Spleen (tissue), 11 donors: ENCODE results near the gene LGALS3. TPM values are rescaled to one million over a fixed set of nuclear protein-coding genes. Genes with fewer than 3 reads are reported as not detected.
A peak's percentile ranks its signal among the peaks of the same experiment; 100 is the strongest.

Source experiments
- DNase-seq: peaks from one replicate; pipeline ENCODE4 v3.0.0-alpha.2; 2020
- H3K27ac ChIP-seq, 8 donors: fragments of 200-600 bp; sonication (generic) in 7 of 8; 1 replicate in 4 of 8; 2 replicates in 4 of 8; pipeline versions ENCODE4 v1.5.0 to v1.8.0; 2016 to 2021; ENCODE audit warnings: inconsistent platforms in 4 of 8, mild to moderate bottlenecking in 4 of 8, moderate library complexity in 1 of 8
- H3K27me3 ChIP-seq, 7 donors: fragments of 200-600 bp; sonication (generic) in 6 of 7; replicated peaks in 1 of 7; 1 replicate in 4 of 7; 2 replicates in 3 of 7; pipeline versions ENCODE4 v1.5.0 to v1.8.0; 2016 to 2021; ENCODE audit warnings: inconsistent platforms in 3 of 7, mild to moderate bottlenecking in 1 of 7
- H3K36me3 ChIP-seq, 6 donors: fragments of 200-600 bp; sonication (generic) in 5 of 6; 1 replicate in 4 of 6; 2 replicates in 2 of 6; pipeline versions ENCODE4 v1.5.0 to v1.8.0; 2016 to 2021; ENCODE audit warnings: inconsistent platforms in 2 of 6
- H3K4me1 ChIP-seq, 6 donors: fragments of 200-600 bp; sonication (generic) in 5 of 6; 1 replicate in 3 of 6; 2 replicates in 3 of 6; pipeline versions ENCODE4 v1.5.0 to v1.8.0; 2016 to 2021; ENCODE audit warnings: inconsistent platforms in 3 of 6
- H3K4me3 ChIP-seq, 8 donors: fragments of 200-600 bp; sonication (generic) in 7 of 8; 1 replicate in 4 of 8; 2 replicates in 4 of 8; pipeline versions ENCODE4 v1.5.0 to v1.8.0; 2016 to 2021; ENCODE audit warnings: inconsistent platforms in 4 of 8, mild to moderate bottlenecking in 4 of 8, moderate library complexity in 2 of 8
- H3K9me3 ChIP-seq, 8 donors: fragments of 200-600 bp; sonication (generic) in 7 of 8; 1 replicate in 4 of 8; 2 replicates in 4 of 8; pipeline versions ENCODE4 v1.5.0 to v1.8.0; 2016 to 2021; ENCODE audit warnings: inconsistent platforms in 4 of 8
- CTCF ChIP-seq, 11 experiments: fragments of 200-600 bp in 7 of 11; fragments of 450-650 bp in 4 of 11; sonication (generic) in 4 of 11; IDR thresholded peaks in 8 of 11; conservative IDR thresholded peaks in 3 of 11; 1 replicate in 7 of 11; 2 replicates in 4 of 11; pipeline versions ENCODE4 v1.4.0 to v1.8.0; 2016 to 2021; ENCODE audit warnings: antibody characterized with exemption in 11 of 11, inconsistent platforms in 4 of 11, mild to moderate bottlenecking in 1 of 11
- POLR2A ChIP-seq, 3 donors: fragments of 450-650 bp; IDR thresholded peaks; one replicate each; pipeline ENCODE4 v1.5.1; 2017; ENCODE audit warnings: antibody characterized with exemption in 3 of 3, mild to moderate bottlenecking in 1 of 3
- POLR2AphosphoS5 ChIP-seq, 3 donors: sonication (generic); formaldehyde crosslinking; IDR thresholded peaks; one replicate each; pipeline ENCODE4 v1.5.1; 2017; ENCODE audit warnings: antibody characterized with exemption in 3 of 3
- WGBS, 5 donors: extraction: QIAGEN DNeasy Blood & Tissue Kit in 3 of 5; methylation state at CpG; one replicate each; pipeline versions ENCODE4 v1.1.5 to v1.1.7; 2013 to 2018; 5-methylcytosine and 5-hydroxymethylcytosine counted together
- intact Hi-C: fragments of 100-400 bp; cut with DNase I; formaldehyde crosslinking; loops from one replicate; pipeline ENCODE4 v1.15.0; 2023; ENCODE audit warnings: low total_unique reads
- polyA plus RNA-seq, 3 donors: library from polyadenylated mRNA; stranded (reverse); fragments of 200-250 nt; gene quantifications; one replicate each; pipeline ENCODE4 v1.2.1, GENCODE V29; 2013
- total RNA-seq, 7 donors: library from RNA; depleted of rRNA in 3 of 7; stranded (reverse); fragments of >200 nt in 3 of 7; fragmentation: NEBNext Ultra II Directional in 4 of 7; extraction: Animal tissue kit (Norgen Biotek cat#: 25700) in 4 of 7; gene quantifications; one replicate each; pipeline versions ENCODE4 v1.1.0 to v1.2.1, GENCODE V29; 2016 to 2021
- donor health status: healthy with polysubstance abuse.
- donor health status: DM: no; HTN: no; CAD: no; lungs with moderate emphysema.
- donor health status: DM: no; HTN: no; CAD: no.
- donor health status: Bipolar disorder and iron deficiency.
- donor health status: healthy.
- donor health status: DM: no; HTN: no; CAD: no.
- donor health status: DM: yes; HTN: yes; CAD: no.

LGALS3 gene
- total and polyA plus RNA-seq, 10 donors: 37.4 to 201 (median 60.8) TPM

GRCh38 chr14:55158412-55158811 lies 29.4 kb downstream of the LGALS3 start:
- Histone ChIP-seq H3K27ac (no peak overlapping the region), H3K4me1 (peaks cover 0 to 9% (median 0%) of the 10 kb centered on the region in 6 donors), H3K4me3 (no peak overlapping the region), H3K36me3 (peaks cover 0 to 22% (median 0%) of the 10 kb centered on the region in 6 donors), H3K9me3 (no peaks in the 10 kb centered on the region), H3K27me3 (no peaks in the 10 kb centered on the region)
- TF ChIP-seq CTCF (IDR thresholded peaks at IDR 0.05 in 8 of 11, conservative IDR thresholded peaks at IDR 0.05 in 3 of 11) (no peak), POLR2AphosphoS5 (IDR thresholded peaks at IDR 0.05) (no peak), POLR2A (IDR thresholded peaks at IDR 0.05) (no peak)
- 56 to 74% (median 63%) methylated on average over 3 of the region's 3 CpGs for WGBS, 5 donors
- no peak for DNase-seq
- intact Hi-C loops: loop anchor here (2.0 kb wide), 1 partner anchor 70 kb away; no protein-coding TSS in a partner anchor

GRCh38 chr14:55160989-55161388 lies 31.9 kb downstream of the LGALS3 start:
- TF ChIP-seq POLR2A (IDR thresholded peaks at IDR 0.05): no peak
- TF ChIP-seq POLR2AphosphoS5 (IDR thresholded peaks at IDR 0.05): no peak
- peak; percentile 46 to 75 (median 62) for TF ChIP-seq CTCF (IDR thresholded peaks at IDR 0.05 in 8 of 11, conservative IDR thresholded peaks at IDR 0.05 in 3 of 11)
- no peak overlapping the region for H3K27ac ChIP-seq

GRCh38 chr14:55170526-55170925 lies 41.5 kb downstream of the LGALS3 start:
- TF ChIP-seq POLR2A (IDR thresholded peaks at IDR 0.05) (no peak), POLR2AphosphoS5 (IDR thresholded peaks at IDR 0.05) (no peak), CTCF (IDR thresholded peaks at IDR 0.05 in 8 of 11, conservative IDR thresholded peaks at IDR 0.05 in 3 of 11) (no peak)
- H3K27me3 ChIP-seq: no peaks in the 10 kb centered on the region
- no peaks in the 10 kb centered on the region for H3K9me3 ChIP-seq
- peaks cover 0 to 60% (median 0%) of the 10 kb centered on the region in 6 donors for H3K36me3 ChIP-seq
- 78 to 86% (median 80%) methylated on average over 2 of the region's 2 CpGs for WGBS, 5 donors
- no peak overlapping the region for H3K27ac ChIP-seq
- no peak for DNase-seq
- H3K4me3 ChIP-seq: no peak overlapping the region
- no peaks in the 10 kb centered on the region for H3K4me1 ChIP-seq
- intact Hi-C loops: no loop called here

More at GRCh38 chr14:55160989-55161388, 31.9 kb downstream of the LGALS3 start:
- Histone ChIP-seq H3K4me3 (no peak overlapping the region), H3K27me3 (no peaks in the 10 kb centered on the region), H3K4me1 (peaks cover 0 to 9% (median 0%) of the 10 kb centered on the region in 6 donors), H3K36me3 (peaks cover 0 to 18% (median 0%) of the 10 kb centered on the region in 6 donors), H3K9me3 (no peaks in the 10 kb centered on the region)
- DNase-seq: no peak
- intact Hi-C loops: no loop called here

- Histone ChIP-seq H3K36me3 (peaks cover 0 to 66% (median 0%) of the 10 kb centered on the region in 6 donors), H3K9me3 (no peaks in the 10 kb centered on the region), H3K4me1 (no peaks in the 10 kb centered on the region), H3K27me3 (no peaks in the 10 kb centered on the region), H3K27ac (peak overlapping the region in 1 of 8 donors; percentile 17), H3K4me3 (no peak overlapping the region)
- 76 to 90% (median 79%) methylated on average over 2 of the region's 2 CpGs for WGBS, 5 donors
- intact Hi-C loops: no loop called here
- DNase-seq: no peak
- no peak for TF ChIP-seq POLR2A (IDR thresholded peaks at IDR 0.05)
These were observed 51.0 kb downstream of the LGALS3 start for GRCh38 chr14:55180006-55180405.

GRCh38 chr14:55180434-55180833 lies 51.4 kb downstream of the LGALS3 start:
- TF ChIP-seq CTCF (IDR thresholded peaks at IDR 0.05 in 8 of 11, conservative IDR thresholded peaks at IDR 0.05 in 3 of 11) (no peak), POLR2AphosphoS5 (IDR thresholded peaks at IDR 0.05) (no peak), POLR2A (IDR thresholded peaks at IDR 0.05) (no peak)
- Histone ChIP-seq H3K4me3 (no peak overlapping the region), H3K4me1 (no peaks in the 10 kb centered on the region), H3K36me3 (peaks cover 0 to 66% (median 0%) of the 10 kb centered on the region in 6 donors), H3K27me3 (no peaks in the 10 kb centered on the region), H3K27ac (peak overlapping the region in 2 of 8 donors; percentile 4 to 17), H3K9me3 (no peaks in the 10 kb centered on the region)
- intact Hi-C loops: no loop called here
- WGBS, 5 donors: 24 to 35% (median 32%) methylated on average over 4 of the region's 4 CpGs
- no peak for DNase-seq
